WTC11 (cell line): ENCODE results near the gene UBD. TPM values are rescaled to one million over a fixed set of nuclear protein-coding genes. Genes with fewer than 3 reads are reported as not detected.

Experiments used
- ATAC-seq: fragments of 200-7000 bp; cut with Tn5 transposase; 2 replicates; pipeline ENCODE4 v1.10.0; 2021; ENCODE audit warnings: mild to moderate bottlenecking, moderate library complexity
- CTCF ChIA-PET: fragments of 300-600 bp; sonication (Branson Sonifier 250); formaldehyde crosslinking; loops from one replicate; lab custom pipeline; 2021; ENCODE audit warnings: antibody characterized with exemption; lab: Charles Lee
- POLR2A ChIA-PET: fragments of 350-600 bp; sonication (Branson Sonifier 250); formaldehyde crosslinking; loops from one replicate; lab custom pipeline; 2021; ENCODE audit warnings: antibody characterized with exemption; lab: Charles Lee
- DNase-seq: peaks from one replicate; pipeline ENCODE4 v3.0.0; 2021; ENCODE audit warnings: low spot score
- H3K27ac Mint-ChIP-seq: 2 replicates; pipeline ENCODE4 v1.8.0; 2021; ENCODE audit warnings: mixed read lengths
- H3K27me3 Mint-ChIP-seq: 2 replicates; pipeline ENCODE4 v1.8.0; 2021; ENCODE audit warnings: low read depth, mild to moderate bottlenecking, moderate library complexity, mixed read lengths
- H3K36me3 Mint-ChIP-seq: 2 replicates; pipeline ENCODE4 v1.8.0; 2021; ENCODE audit warnings: mixed read lengths
- H3K4me1 Mint-ChIP-seq: 2 replicates; pipeline ENCODE4 v1.8.0; 2022; ENCODE audit warnings: mixed read lengths
- H3K4me3 Mint-ChIP-seq: 2 replicates; pipeline ENCODE4 v1.8.0; 2021; ENCODE audit warnings: mild to moderate bottlenecking, moderate library complexity, mixed read lengths
- H3K9me3 Mint-ChIP-seq: 2 replicates; pipeline ENCODE4 v1.8.0; 2021; ENCODE audit warnings: mixed read lengths
- ATF1 ChIP-seq: sonication (generic); formaldehyde crosslinking; IDR thresholded peaks from 2 replicates; pipeline ENCODE4 v1.8.1; 2023; ENCODE audit warnings: mild to moderate bottlenecking, moderate library complexity, missing genetic modification reagents
- CREM ChIP-seq: sonication (generic); formaldehyde crosslinking; IDR thresholded peaks from 2 replicates; pipeline ENCODE4 v1.8.1; 2022; ENCODE audit warnings: mild to moderate bottlenecking, missing genetic modification reagents, moderate library complexity
- ETV6 ChIP-seq: sonication (generic); formaldehyde crosslinking; IDR thresholded peaks from 2 replicates; pipeline ENCODE4 v1.8.1; 2022; ENCODE audit warnings: mild to moderate bottlenecking, missing genetic modification reagents
- FOXP4 ChIP-seq: sonication (generic); formaldehyde crosslinking; IDR thresholded peaks from 2 replicates; pipeline ENCODE4 v1.8.0; 2022; ENCODE audit warnings: mild to moderate bottlenecking, missing genetic modification reagents
- IRF1 ChIP-seq: sonication (generic); formaldehyde crosslinking; IDR thresholded peaks from 2 replicates; pipeline ENCODE4 v1.8.0; 2023; ENCODE audit warnings: missing genetic modification reagents
- IRF2 ChIP-seq: sonication (generic); formaldehyde crosslinking; IDR thresholded peaks from 2 replicates; pipeline ENCODE4 v1.8.0; 2022; ENCODE audit warnings: low read depth, missing genetic modification reagents, borderline replicate concordance
- MAX ChIP-seq: sonication (generic); formaldehyde crosslinking; IDR thresholded peaks from 2 replicates; pipeline ENCODE4 v1.8.0; 2022; ENCODE audit warnings: mild to moderate bottlenecking, missing genetic modification reagents
- NFE2L1 ChIP-seq: sonication (generic); formaldehyde crosslinking; IDR thresholded peaks from 2 replicates; pipeline ENCODE4 v1.8.1; 2023; ENCODE audit warnings: missing genetic modification reagents
- NR1H2 ChIP-seq: sonication (generic); formaldehyde crosslinking; IDR thresholded peaks from 2 replicates; pipeline ENCODE4 v1.9.0; 2021; ENCODE audit warnings: mild to moderate bottlenecking, moderate library complexity, missing genetic modification reagents
- NR3C1 ChIP-seq: sonication (generic); formaldehyde crosslinking; conservative IDR thresholded peaks from 2 replicates; pipeline ENCODE4 v1.8.1; 2023; ENCODE audit warnings: low read depth, mild to moderate bottlenecking, missing genetic modification reagents
- RELA ChIP-seq: sonication (generic); formaldehyde crosslinking; IDR thresholded peaks from 2 replicates; pipeline ENCODE4 v1.8.1; 2022; ENCODE audit warnings: missing genetic modification reagents, mild to moderate bottlenecking, borderline replicate concordance
- SMAD4 ChIP-seq: sonication (generic); formaldehyde crosslinking; IDR thresholded peaks from 2 replicates; pipeline ENCODE4 v1.8.0; 2022; ENCODE audit warnings: mild to moderate bottlenecking, missing genetic modification reagents
- SP1 ChIP-seq: sonication (generic); formaldehyde crosslinking; conservative IDR thresholded peaks from 2 replicates; pipeline ENCODE4 v1.8.1; 2022; ENCODE audit warnings: missing genetic modification reagents
- TCF7 ChIP-seq: sonication (generic); formaldehyde crosslinking; IDR thresholded peaks from 2 replicates; pipeline ENCODE4 v1.8.0; 2022; ENCODE audit warnings: mild to moderate bottlenecking, low read depth, missing genetic modification reagents, moderate library complexity
- TEAD1 ChIP-seq: sonication (generic); formaldehyde crosslinking; IDR thresholded peaks from 2 replicates; pipeline ENCODE4 v1.8.0; 2022; ENCODE audit warnings: mild to moderate bottlenecking, missing genetic modification reagents
- ZNF317 ChIP-seq: sonication (generic); formaldehyde crosslinking; IDR thresholded peaks from 2 replicates; pipeline ENCODE4 v1.8.1; 2023; ENCODE audit warnings: low read depth, mild to moderate bottlenecking, moderate library complexity, missing genetic modification reagents, borderline replicate concordance
- ZNF396 ChIP-seq: fragments of 250-450 bp; sonication (Bioruptor Pico); IDR thresholded peaks from 2 replicates; pipeline ENCODE4 v1.8.0; 2021; ENCODE audit warnings: mild to moderate bottlenecking, moderate library complexity, borderline replicate concordance
- total RNA-seq: library from RNA; stranded (reverse); gene quantifications from 3 replicates; pipeline ENCODE4 v1.2.3, GENCODE V29; 2021
- TF ChIP-seq, protein P1 (sequence below): sonication (generic); formaldehyde crosslinking; IDR thresholded peaks from 2 replicates; pipeline ENCODE4 v1.8.1; 2023; ENCODE audit warnings: mild to moderate bottlenecking, missing genetic modification reagents, moderate library complexity
- TF ChIP-seq, protein P2 (sequence below): sonication (generic); formaldehyde crosslinking; IDR thresholded peaks from 2 replicates; pipeline ENCODE4 v1.8.1; 2022; ENCODE audit warnings: missing genetic modification reagents, borderline replicate concordance
- TF ChIP-seq, protein P3 (sequence below): fragments of 250-450 bp; sonication (Bioruptor Pico); IDR thresholded peaks from 2 replicates; pipeline ENCODE4 v1.9.0; 2021; ENCODE audit warnings: moderate library complexity, mild to moderate bottlenecking, inconsistent platforms, borderline replicate concordance
- TF ChIP-seq, protein P4 (sequence below): fragments of 250-450 bp; sonication (Bioruptor Pico); IDR thresholded peaks from 2 replicates; pipeline ENCODE4 v1.9.0; 2021; ENCODE audit warnings: mild to moderate bottlenecking

UBD gene
- total RNA-seq, 1 experiment from 2014 or later, result 0.15 TPM

GRCh38 chr6:29561091-29561490 lies 1.6 kb upstream of the UBD start (continued):
- TF ChIP-seq FOXP4 (CRISPR knock-in tag) (no peak), ATF1 (no peak)

- peaks cover 7% of the 10 kb centered on the region for H3K36me3 Mint-ChIP-seq
- no peak overlapping the region for H3K4me3 Mint-ChIP-seq
- CTCF ChIA-PET, result interaction anchor here (0.8 kb wide), 1 partner anchor 95 kb away, joined by 4 read pairs; no protein-coding TSS in a partner anchor
- no peaks in the 10 kb centered on the region for H3K9me3 Mint-ChIP-seq
- DNase-seq (no peak), ATAC-seq (no peak)
- TF ChIP-seq, protein P1, sequence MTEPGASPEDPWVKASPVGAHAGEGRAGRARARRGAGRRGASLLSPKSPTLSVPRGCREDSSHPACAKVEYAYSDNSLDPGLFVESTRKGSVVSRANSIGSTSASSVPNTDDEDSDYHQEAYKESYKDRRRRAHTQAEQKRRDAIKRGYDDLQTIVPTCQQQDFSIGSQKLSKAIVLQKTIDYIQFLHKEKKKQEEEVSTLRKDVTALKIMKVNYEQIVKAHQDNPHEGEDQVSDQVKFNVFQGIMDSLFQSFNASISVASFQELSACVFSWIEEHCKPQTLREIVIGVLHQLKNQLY (CRISPR knock-in tag), result no peak
- TF ChIP-seq CREM, result no peak
- no peak for TF ChIP-seq ETV6
- peak; percentile 52; the same call in 1 of the 2 replicates for TF ChIP-seq ZNF317 (CRISPR knock-in tag)
- POLR2A ChIA-PET, result no interaction called here
- peaks cover 99% of the 10 kb centered on the region for H3K27me3 Mint-ChIP-seq
- H3K4me1 Mint-ChIP-seq, result peaks cover 43% of the 10 kb centered on the region
- no peak overlapping the region for H3K27ac Mint-ChIP-seq
Measured at GRCh38 chr6:29558439-29559079, 973 bp downstream of the UBD start.

- Mint-ChIP-seq H3K36me3 (peaks cover 7% of the 10 kb centered on the region), H3K27me3 (peaks cover 99% of the 10 kb centered on the region), H3K4me1 (peaks cover 50% of the 10 kb centered on the region), H3K27ac (no peak overlapping the region), H3K9me3 (no peaks in the 10 kb centered on the region), H3K4me3 (no peak overlapping the region)
- no peak for DNase-seq
- ATAC-seq, result peak; percentile 3; the same call in 1 of the 2 replicates
- TF ChIP-seq SP1 (CRISPR knock-in tag) (0 out of 2 replicates have a peak, but pooled peaks have one; percentile 14), TEAD1 (CRISPR knock-in tag) (no peak; the same call in 1 of the 2 replicates), ZNF396 (no peak), IRF1 (CRISPR knock-in tag) (no peak), ZNF317 (CRISPR knock-in tag) (no peak)
- ChIA-PET POLR2A (no interaction called here), CTCF (no interaction called here)
Measured at GRCh38 chr6:29557320-29557719, 2.2 kb downstream of the UBD start.

DNA sequence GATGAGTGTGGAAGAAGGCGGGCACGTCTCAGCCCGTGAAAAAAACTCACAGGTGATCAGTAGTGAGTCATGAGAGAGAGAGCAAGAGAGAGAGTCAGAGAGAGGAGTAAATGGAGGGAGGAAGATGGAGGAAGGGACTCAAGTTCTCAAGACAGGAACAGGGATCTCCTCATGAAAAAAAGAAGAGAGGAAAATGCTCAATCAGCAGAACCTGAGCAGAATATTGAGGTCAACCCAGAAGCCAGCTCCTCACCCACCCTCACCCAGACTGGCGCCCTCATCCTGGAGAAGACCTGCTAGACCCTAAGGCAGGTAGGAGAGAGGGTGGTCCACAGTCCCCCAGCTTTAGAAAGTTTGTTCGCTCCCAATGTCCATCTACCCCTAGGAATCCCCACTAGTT lies 4.8 kb downstream of the UBD start:
- ChIA-PET POLR2A (no interaction called here), CTCF (no interaction called here)
- Mint-ChIP-seq H3K27ac (no peak overlapping the region), H3K4me1 (peaks cover 46% of the 10 kb centered on the region), H3K36me3 (peaks cover 7% of the 10 kb centered on the region), H3K27me3 (peaks cover 100% of the 10 kb centered on the region), H3K4me3 (no peak overlapping the region; the same call in 1 of the 2 replicates), H3K9me3 (no peaks in the 10 kb centered on the region)
- TF ChIP-seq, protein P2, sequence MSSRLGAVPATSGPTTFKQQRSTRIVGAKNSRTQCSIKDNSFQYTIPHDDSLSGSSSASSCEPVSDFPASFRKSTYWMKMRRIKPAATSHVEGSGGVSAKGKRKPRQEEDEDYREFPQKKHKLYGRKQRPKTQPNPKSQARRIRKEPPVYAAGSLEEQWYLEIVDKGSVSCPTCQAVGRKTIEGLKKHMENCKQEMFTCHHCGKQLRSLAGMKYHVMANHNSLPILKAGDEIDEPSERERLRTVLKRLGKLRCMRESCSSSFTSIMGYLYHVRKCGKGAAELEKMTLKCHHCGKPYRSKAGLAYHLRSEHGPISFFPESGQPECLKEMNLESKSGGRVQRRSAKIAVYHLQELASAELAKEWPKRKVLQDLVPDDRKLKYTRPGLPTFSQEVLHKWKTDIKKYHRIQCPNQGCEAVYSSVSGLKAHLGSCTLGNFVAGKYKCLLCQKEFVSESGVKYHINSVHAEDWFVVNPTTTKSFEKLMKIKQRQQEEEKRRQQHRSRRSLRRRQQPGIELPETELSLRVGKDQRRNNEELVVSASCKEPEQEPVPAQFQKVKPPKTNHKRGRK (CRISPR knock-in tag), result no peak
- TF ChIP-seq, protein P3, sequence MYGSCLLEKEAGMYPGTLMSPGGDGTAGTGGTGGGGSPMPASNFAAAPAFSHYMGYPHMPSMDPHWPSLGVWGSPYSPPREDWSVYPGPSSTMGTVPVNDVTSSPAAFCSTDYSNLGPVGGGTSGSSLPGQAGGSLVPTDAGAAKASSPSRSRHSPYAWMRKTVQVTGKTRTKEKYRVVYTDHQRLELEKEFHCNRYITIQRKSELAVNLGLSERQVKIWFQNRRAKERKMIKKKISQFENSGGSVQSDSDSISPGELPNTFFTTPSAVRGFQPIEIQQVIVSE (CRISPR knock-in tag), result no peak
- TF ChIP-seq FOXP4 (CRISPR knock-in tag) (no peak), IRF2 (CRISPR knock-in tag) (no peak), SMAD4 (CRISPR knock-in tag) (no peak), NR3C1 (no peak), MAX (no peak), CREM (no peak), NFE2L1 (CRISPR knock-in tag) (no peak), NR1H2 (CRISPR knock-in tag) (no peak), RELA (CRISPR knock-in tag) (no peak), TCF7 (no peak)
- TF ChIP-seq, protein P4, sequence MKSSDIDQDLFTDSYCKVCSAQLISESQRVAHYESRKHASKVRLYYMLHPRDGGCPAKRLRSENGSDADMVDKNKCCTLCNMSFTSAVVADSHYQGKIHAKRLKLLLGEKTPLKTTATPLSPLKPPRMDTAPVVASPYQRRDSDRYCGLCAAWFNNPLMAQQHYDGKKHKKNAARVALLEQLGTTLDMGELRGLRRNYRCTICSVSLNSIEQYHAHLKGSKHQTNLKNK (CRISPR knock-in tag), result no peak
- no peak for ATAC-seq
- no peak for DNase-seq
